GM12873 (cell line): ENCODE results near the gene CRYGD.

Experiments used
- CTCF ChIP-seq: IDR thresholded peaks from 2 replicates; pipeline ENCODE4 v1.5.1; 2012; ENCODE audit warnings: low read depth, mild to moderate bottlenecking, moderate library complexity, low read length, control low read depth; ENCODE audit not compliant: insufficient read depth; ENCODE audit errors: missing control alignments

CRYGD gene

GRCh38 chr2:208139447-208139846 is 15.1 kb upstream of the CRYGD start:
- TF ChIP-seq CTCF = no peak

GRCh38 chr2:208136716-208137094 is 12.4 kb upstream of the CRYGD start:
- TF ChIP-seq CTCF = no peak

- no peak for TF ChIP-seq CTCF
Observed at GRCh38 chr2:208135794-208136715, 11.7 kb upstream of the CRYGD start.

GRCh38 chr2:208134928-208135586 is 10.7 kb upstream of the CRYGD start:
- TF ChIP-seq CTCF = no peak

GRCh38 chr2:208130712-208131110 is 6.4 kb upstream of the CRYGD start:
- no peak for TF ChIP-seq CTCF

GRCh38 chr2:208129744-208130711 is 5.7 kb upstream of the CRYGD start, which contains the start of gene CRYGC:
Gene CRYGC (minus strand): TSS chr2:208129828. CDS start chr2:208129792, 36 bp downstream.
- no peak for TF ChIP-seq CTCF
